ENCODE results near the gene SLC46A2. TPM values are rescaled to one million over a fixed set of nuclear protein-coding genes. Genes with fewer than 3 reads are reported as not detected.

SLC46A2 gene
- total and polyA plus RNA-seq, 2 donors (not counting 1 experiment from before 2014, with no cell fraction given) = 0.18 TPM; not detected in 1

DNA sequence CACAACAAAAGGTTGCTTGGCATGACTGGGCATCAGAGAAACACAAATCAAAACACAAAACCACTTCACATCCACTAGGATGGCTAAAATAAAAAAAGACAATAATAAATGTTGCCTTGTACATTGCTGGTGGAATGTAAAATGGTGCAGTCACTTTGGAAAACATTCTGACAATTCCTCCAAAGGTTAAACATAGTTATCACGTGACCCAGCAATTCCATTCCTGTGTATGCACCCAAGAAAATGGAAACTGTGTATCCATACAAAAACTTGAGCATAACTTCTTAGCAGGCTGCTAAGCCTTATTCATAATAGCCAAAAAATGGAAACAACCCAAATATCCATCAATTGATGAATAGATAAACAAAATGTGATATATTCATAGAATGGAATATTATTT is 10.2 kb upstream of the SLC46A2 start:
- Histone ChIP-seq H3K4me2 (replicated peaks; ENCODE audit: low read depth, low read length, poor library complexity, severe bottlenecking) (no peak overlapping the region), H3K27me3 (replicated peaks in 1 of 4; ENCODE audit: control extremely low read depth in 1 of 4, control insufficient read depth in 3 of 4, insufficient read depth in 4 of 4, low read length in 3 of 4) (peaks cover 0 to 14% (median 8%) of the 10 kb centered on the region in 4 experiments), H3K36me3 (replicated peaks in 1 of 2; ENCODE audit: control extremely low read depth in 1 of 2, control insufficient read depth in 1 of 2, extremely low read depth in 1 of 2, insufficient read depth in 2 of 2, low read length in 1 of 2) (no peaks in the 10 kb centered on the region), H3K4me1 (ENCODE audit: control insufficient read depth in 2 of 2, insufficient read depth in 2 of 2, low read length in 2 of 2) (peaks cover 9 to 15% of the 10 kb centered on the region in 2 donors), H3K27ac (ENCODE audit: low read length in 2 of 2) (no peak overlapping the region), H3K9me3 (ENCODE audit: control extremely low read depth in 1 of 3, control insufficient read depth in 2 of 3, insufficient read depth in 1 of 3, low read length in 2 of 3) (no peaks in the 10 kb centered on the region), H3K9ac (ENCODE audit: low read length) (no peak overlapping the region), H3K79me2 (ENCODE audit: control insufficient read depth, insufficient read depth, low read length) (no peaks in the 10 kb centered on the region), H3K4me3 (ENCODE audit: control extremely low read depth in 1 of 5, extremely low read depth in 1 of 5, insufficient read depth in 1 of 5, low read depth in 2 of 5, low read length in 4 of 5) (no peak overlapping the region), H2AFZ (ENCODE audit: insufficient read depth, low read depth, low read length, poor library complexity, severe bottlenecking) (no peak overlapping the region), H4K20me1 (ENCODE audit: control insufficient read depth, insufficient read depth, low read length, poor library complexity, severe bottlenecking) (no peaks in the 10 kb centered on the region)
- peaks cover 16% of the 10 kb centered on the region for H3K4me1 Mint-ChIP-seq
- TF ChIP-seq, protein P1, sequence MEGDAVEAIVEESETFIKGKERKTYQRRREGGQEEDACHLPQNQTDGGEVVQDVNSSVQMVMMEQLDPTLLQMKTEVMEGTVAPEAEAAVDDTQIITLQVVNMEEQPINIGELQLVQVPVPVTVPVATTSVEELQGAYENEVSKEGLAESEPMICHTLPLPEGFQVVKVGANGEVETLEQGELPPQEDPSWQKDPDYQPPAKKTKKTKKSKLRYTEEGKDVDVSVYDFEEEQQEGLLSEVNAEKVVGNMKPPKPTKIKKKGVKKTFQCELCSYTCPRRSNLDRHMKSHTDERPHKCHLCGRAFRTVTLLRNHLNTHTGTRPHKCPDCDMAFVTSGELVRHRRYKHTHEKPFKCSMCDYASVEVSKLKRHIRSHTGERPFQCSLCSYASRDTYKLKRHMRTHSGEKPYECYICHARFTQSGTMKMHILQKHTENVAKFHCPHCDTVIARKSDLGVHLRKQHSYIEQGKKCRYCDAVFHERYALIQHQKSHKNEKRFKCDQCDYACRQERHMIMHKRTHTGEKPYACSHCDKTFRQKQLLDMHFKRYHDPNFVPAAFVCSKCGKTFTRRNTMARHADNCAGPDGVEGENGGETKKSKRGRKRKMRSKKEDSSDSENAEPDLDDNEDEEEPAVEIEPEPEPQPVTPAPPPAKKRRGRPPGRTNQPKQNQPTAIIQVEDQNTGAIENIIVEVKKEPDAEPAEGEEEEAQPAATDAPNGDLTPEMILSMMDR (IDR thresholded peaks at IDR 0.05) = no peak
- TF ChIP-seq EZH2 (IDR thresholded peaks at IDR 0.05; ENCODE audit: borderline replicate concordance, insufficient read depth, low read depth, low read length, poor library complexity, severe bottlenecking) = no peak
- peaks cover 11% of the 10 kb centered on the region for H3K27me3 Mint-ChIP-seq
- intact Hi-C loops (cut with micrococcal nuclease) = no loop called here
- H3K27ac Mint-ChIP-seq = no peak overlapping the region
- WGBS (ENCODE audit: insufficient coverage) = no CpG with 5 or more reads among the region's 1 CpG
- DNase-seq (no peak), ATAC-seq (ENCODE audit: low read depth) (no peak)
- ChIA-PET POLR2A (no interaction called here), CTCF (interaction anchor here (3.0 kb wide), 1 partner anchor 59 kb away, joined by 47 read pairs; no protein-coding TSS in a partner anchor)
- no peaks in the 10 kb centered on the region for H3K9me3 Mint-ChIP-seq (ENCODE audit: insufficient read depth)
- H3K4me3 Mint-ChIP-seq = no peak overlapping the region

DNA sequence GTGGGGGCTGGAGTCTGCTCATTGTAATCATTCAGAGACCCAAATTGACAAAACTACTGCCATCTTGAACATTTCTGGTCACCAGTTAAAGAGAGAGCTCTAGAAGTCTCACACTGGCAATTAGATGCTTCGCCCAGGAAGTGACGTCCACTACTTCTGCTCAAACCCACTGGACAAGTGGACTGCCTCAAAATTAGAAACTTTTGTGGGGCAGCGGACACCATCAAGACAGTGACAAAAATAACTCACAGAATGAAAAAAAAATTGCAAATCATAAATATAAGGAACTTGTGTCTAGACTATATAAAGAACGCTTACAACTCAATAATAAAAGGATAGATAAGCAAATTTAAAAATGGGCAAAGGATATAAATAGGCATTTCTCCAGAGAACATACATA is 9.8 kb upstream of the SLC46A2 start:
- Mint-ChIP-seq H3K27me3 (peaks cover 12% of the 10 kb centered on the region), H3K4me3 (no peak overlapping the region), H3K4me1 (peaks cover 19% of the 10 kb centered on the region), H3K9me3 (ENCODE audit: insufficient read depth) (no peaks in the 10 kb centered on the region), H3K27ac (no peak overlapping the region)
- intact Hi-C loops (cut with micrococcal nuclease) = no loop called here
- Histone ChIP-seq H3K79me2 (ENCODE audit: control insufficient read depth, insufficient read depth, low read length) (no peaks in the 10 kb centered on the region), H3K4me3 (ENCODE audit: control extremely low read depth in 1 of 5, extremely low read depth in 1 of 5, insufficient read depth in 1 of 5, low read depth in 2 of 5, low read length in 4 of 5) (no peak overlapping the region), H3K9ac (ENCODE audit: low read length) (no peak overlapping the region), H3K9me3 (ENCODE audit: control extremely low read depth in 1 of 3, control insufficient read depth in 2 of 3, insufficient read depth in 1 of 3, low read length in 2 of 3) (no peaks in the 10 kb centered on the region), H2AFZ (ENCODE audit: insufficient read depth, low read depth, low read length, poor library complexity, severe bottlenecking) (no peak overlapping the region), H3K27me3 (replicated peaks in 1 of 4; ENCODE audit: control extremely low read depth in 1 of 4, control insufficient read depth in 3 of 4, insufficient read depth in 4 of 4, low read length in 3 of 4) (peaks cover 0 to 14% (median 8%) of the 10 kb centered on the region in 4 experiments), H3K27ac (ENCODE audit: low read length in 2 of 2) (no peak overlapping the region), H3K36me3 (replicated peaks in 1 of 2; ENCODE audit: control extremely low read depth in 1 of 2, control insufficient read depth in 1 of 2, extremely low read depth in 1 of 2, insufficient read depth in 2 of 2, low read length in 1 of 2) (no peaks in the 10 kb centered on the region), H3K4me2 (replicated peaks; ENCODE audit: low read depth, low read length, poor library complexity, severe bottlenecking) (no peak overlapping the region), H4K20me1 (ENCODE audit: control insufficient read depth, insufficient read depth, low read length, poor library complexity, severe bottlenecking) (no peaks in the 10 kb centered on the region), H3K4me1 (ENCODE audit: control insufficient read depth in 2 of 2, insufficient read depth in 2 of 2, low read length in 2 of 2) (peaks cover 11 to 18% of the 10 kb centered on the region in 2 donors)
- 92% methylated on average over 2 of the region's 4 CpGs for whole genome bisulfite sequencing (ENCODE audit: insufficient coverage)
- DNase-seq (no peak), ATAC-seq (ENCODE audit: low read depth) (no peak)
- ChIA-PET CTCF (interaction anchor here (2.2 kb wide), 1 partner anchor 55 kb away, joined by 6 read pairs; no protein-coding TSS in a partner anchor), POLR2A (no interaction called here)
- TF ChIP-seq, protein P1 (IDR thresholded peaks at IDR 0.05) = no peak
- TF ChIP-seq EZH2 (IDR thresholded peaks at IDR 0.05; ENCODE audit: borderline replicate concordance, insufficient read depth, low read depth, low read length, poor library complexity, severe bottlenecking) = no peak
